Measurements from ENCODE around the gene TBC1D14. TPM values are rescaled to one million over a fixed set of nuclear protein-coding genes. Genes with fewer than 3 reads are reported as not detected.

TBC1D14 gene
- total RNA-seq, 2 donors from 2014 or later, result 46.7 to 49.9 TPM

- peak within 1 kb of the TSS; percentile 93 for H3K4me3 ChIP-seq
- peaks cover 17 to 40% of the 10 kb centered on the region in 2 donors for H3K4me1 ChIP-seq (ENCODE audit: control insufficient read depth in 1 of 2, low read depth in 2 of 2)
- no peaks in the 10 kb centered on the region for H3K36me3 ChIP-seq
- no peaks in the 10 kb centered on the region for H3K9me3 ChIP-seq
- DNase-seq (ENCODE audit: low spot score), result no peak
- no peaks in the 10 kb centered on the region for H3K27me3 ChIP-seq (replicated peaks; ENCODE audit: insufficient read depth)
- no peak for TF ChIP-seq CTCF (IDR thresholded peaks at IDR 0.05)
- H3K27ac ChIP-seq, result peak within 1 kb of the TSS; percentile 75 to 82
- peak; percentile 22 for ATAC-seq (ENCODE audit: insufficient number of reproducible peaks, low FRiP score, low read depth)
These were observed 133.9 kb downstream of the TBC1D14 start, which contains the start of gene TADA2B for GRCh38 chr4:7043284-7044136. Gene TADA2B, plus strand, starts transcription at chr4:7043372. Its CDS starts 208 bp downstream, at chr4:7043580.

- ATAC-seq (ENCODE audit: insufficient number of reproducible peaks, low FRiP score, low read depth) (no peak), DNase-seq (ENCODE audit: low spot score) (no peak)
- Histone ChIP-seq H3K4me1 (ENCODE audit: control insufficient read depth in 1 of 2, low read depth in 2 of 2) (peaks cover 17 to 40% of the 10 kb centered on the region in 2 donors), H3K4me3 (peak overlapping the region; percentile 93), H3K27ac (peak overlapping the region; percentile 75 to 82), H3K27me3 (replicated peaks; ENCODE audit: insufficient read depth) (no peaks in the 10 kb centered on the region), H3K9me3 (no peaks in the 10 kb centered on the region), H3K36me3 (no peaks in the 10 kb centered on the region)
- TF ChIP-seq CTCF (IDR thresholded peaks at IDR 0.05), result no peak
These were observed 134.7 kb downstream of the TBC1D14 start for GRCh38 chr4:7044137-7044930.

- no peak for ATAC-seq (ENCODE audit: insufficient number of reproducible peaks, low FRiP score, low read depth)
- H3K36me3 ChIP-seq, result no peaks in the 10 kb centered on the region
- peaks cover 17 to 40% of the 10 kb centered on the region in 2 donors for H3K4me1 ChIP-seq (ENCODE audit: control insufficient read depth in 1 of 2, low read depth in 2 of 2)
- no peak for DNase-seq (ENCODE audit: low spot score)
- no peaks in the 10 kb centered on the region for H3K9me3 ChIP-seq
- peak overlapping the region; percentile 29 for H3K4me3 ChIP-seq
- no peak for TF ChIP-seq CTCF (IDR thresholded peaks at IDR 0.05)
- no peak overlapping the region for H3K27ac ChIP-seq
- no peaks in the 10 kb centered on the region for H3K27me3 ChIP-seq (replicated peaks; ENCODE audit: insufficient read depth)
These were observed 135.9 kb downstream of the TBC1D14 start for GRCh38 chr4:7045553-7045952.

- DNase-seq (ENCODE audit: low spot score) (no peak), ATAC-seq (ENCODE audit: insufficient number of reproducible peaks, low FRiP score, low read depth) (no peak)
- peak overlapping the region; percentile 29 for H3K4me3 ChIP-seq
- TF ChIP-seq CTCF (IDR thresholded peaks at IDR 0.05), result no peak
- no peak overlapping the region for H3K27ac ChIP-seq
- peaks cover 17 to 40% of the 10 kb centered on the region in 2 donors for H3K4me1 ChIP-seq (ENCODE audit: control insufficient read depth in 1 of 2, low read depth in 2 of 2)
- no peaks in the 10 kb centered on the region for H3K9me3 ChIP-seq
- no peaks in the 10 kb centered on the region for H3K36me3 ChIP-seq
- no peaks in the 10 kb centered on the region for H3K27me3 ChIP-seq (replicated peaks; ENCODE audit: insufficient read depth)
These were observed 136.6 kb downstream of the TBC1D14 start for GRCh38 chr4:7045961-7046921.
